T follicular helper cell (primary cell): Measurements from ENCODE around the gene TCAP.

ENCODE experiments used
- DNase-seq: peaks from one replicate; pipeline ENCODE4 v3.0.0-alpha.2; 2020; ENCODE audit warnings: low read depth

Gene TCAP

DNA sequence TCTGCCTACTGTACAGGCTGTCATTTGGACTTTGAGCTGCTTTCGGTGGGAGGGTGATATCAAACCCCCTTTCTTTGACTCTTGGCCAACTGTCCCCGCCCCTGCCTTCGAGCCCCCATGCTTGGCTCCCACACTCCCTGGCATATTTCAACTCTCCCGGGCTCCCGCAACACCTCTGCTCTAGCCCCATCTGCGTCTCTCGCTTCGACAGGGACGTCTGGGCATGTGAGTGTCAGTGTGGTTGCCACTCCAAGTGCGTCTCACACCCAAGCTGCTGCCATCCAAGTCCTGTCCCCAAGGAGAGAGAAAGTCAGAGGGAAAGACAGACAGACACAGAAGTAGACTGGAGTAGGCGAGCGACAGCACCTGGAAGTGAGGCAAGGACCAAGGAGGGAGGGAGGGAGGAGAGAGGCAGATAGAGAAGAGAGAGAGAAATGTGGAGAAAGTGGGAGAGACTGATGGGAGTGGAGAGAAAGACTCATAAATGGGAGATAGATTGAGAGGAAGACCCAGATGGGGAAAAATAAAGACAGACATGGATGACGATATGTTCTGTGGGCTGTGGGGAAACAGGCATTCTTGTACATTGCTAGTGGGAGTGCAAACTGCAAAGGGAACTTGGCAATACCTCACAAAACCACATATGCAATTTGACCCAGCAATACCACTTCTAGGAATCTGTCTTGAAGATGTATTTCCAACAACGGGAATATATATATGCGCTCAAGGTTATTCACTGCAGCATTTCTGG, 16.4 kb upstream of the TCAP start:
- DNase-seq = no peak

DNA sequence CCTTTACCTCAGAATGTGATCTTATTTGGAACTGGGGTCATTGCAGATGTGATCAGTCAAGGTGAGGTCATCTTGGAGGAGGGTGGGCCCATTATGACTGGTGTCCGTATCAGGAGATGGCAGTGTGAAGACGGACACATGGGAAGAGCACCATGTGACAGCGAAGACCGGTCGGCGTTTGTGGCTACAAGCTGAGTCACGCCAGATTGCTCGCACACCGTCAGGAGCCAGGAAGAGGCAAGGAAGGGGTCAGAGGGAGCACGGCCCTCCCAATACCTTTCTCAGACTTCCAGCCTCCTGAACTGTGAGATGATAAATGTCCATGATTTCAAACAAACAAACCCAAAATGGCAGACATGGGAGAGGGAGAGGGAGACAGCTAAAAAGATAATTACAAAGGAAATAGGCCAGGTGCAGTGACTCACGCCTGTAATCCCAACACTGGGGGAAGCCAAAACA, 15.0 kb upstream of the TCAP start:
- DNase-seq = no peak

DNA sequence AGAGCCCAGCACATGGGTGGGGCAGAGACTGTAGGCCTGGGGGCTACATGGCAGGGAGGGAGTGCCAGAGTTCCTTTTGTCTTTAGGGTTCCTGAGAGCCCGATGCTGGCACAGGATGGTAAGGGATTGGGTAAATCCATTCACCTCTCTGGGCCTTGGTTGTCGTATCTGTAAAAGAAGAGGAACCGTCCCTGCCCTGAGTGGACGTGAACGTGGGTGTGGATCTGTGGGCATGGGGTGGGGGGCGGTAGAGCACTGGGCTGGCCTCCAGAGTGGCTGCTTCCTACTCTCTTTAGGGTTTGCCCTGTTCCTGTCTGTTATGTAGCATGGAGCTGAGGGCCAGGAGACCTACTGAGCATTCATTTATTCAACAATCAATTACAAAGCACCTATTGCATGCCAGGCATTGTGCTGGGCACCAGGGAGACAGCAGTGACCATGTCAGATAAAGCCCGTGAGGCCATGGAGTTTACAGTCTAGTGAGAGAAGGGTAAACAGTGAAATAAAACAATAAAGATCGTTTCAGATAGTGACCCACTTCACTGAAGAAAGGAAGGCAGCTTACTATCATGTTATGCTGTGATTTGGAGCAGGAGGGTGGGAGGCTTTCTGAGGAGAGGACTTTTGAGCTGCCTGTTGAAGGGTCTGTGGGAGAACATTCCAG, 13.1 kb upstream of the TCAP start:
- no peak for DNase-seq

DNA sequence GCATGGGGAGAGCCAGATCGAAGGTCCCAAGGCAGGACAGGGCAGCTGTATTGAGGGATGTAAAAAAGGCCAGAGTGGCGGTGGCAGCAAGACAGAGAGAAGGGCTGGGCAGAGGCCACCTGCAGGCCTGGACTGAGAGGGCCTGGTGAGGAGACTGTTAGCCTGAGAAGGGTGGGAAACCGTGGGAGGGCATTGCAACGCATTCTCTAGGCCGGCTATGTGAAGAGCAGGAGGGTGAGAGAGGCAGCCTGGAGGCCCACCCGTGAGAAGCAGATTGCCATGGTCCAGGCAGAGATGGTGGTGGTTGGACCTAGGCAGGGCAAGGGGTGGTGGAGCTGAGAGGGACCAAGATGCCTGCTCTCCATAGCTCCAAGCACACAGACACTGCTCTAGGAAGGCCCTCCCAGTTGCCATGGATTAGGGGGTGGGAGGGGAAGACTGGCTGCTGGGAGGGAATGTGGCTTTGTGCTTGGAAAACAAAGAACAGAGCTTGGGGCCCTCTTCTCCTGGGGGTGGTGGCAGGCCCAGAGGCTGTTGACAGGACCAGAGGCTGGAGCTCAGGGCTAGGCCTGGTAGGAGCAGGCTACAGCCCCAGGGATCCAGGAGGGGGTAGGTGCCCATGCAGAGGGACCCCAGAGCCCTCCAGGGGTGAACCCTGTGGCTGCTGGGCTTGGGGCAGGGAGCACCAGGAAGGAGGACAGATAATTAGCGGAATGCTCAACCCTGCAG, 12.4 kb upstream of the TCAP start:
- DNase-seq = no peak

DNA sequence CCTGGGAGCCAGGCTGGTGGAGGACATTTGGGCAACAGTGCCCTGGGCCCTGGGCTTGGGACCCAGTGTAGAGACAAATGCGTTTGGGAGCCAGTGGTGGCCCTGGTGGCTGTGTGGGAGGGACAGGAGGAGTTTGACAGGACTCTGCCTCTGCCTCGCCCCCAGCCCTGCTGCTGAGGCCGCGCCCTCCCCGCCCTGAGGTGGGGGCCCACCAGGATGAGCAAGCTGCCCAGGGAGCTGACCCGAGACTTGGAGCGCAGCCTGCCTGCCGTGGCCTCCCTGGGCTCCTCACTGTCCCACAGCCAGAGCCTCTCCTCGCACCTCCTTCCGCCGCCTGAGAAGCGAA, 11.9 kb upstream of the TCAP start:
- no peak for DNase-seq

DNA sequence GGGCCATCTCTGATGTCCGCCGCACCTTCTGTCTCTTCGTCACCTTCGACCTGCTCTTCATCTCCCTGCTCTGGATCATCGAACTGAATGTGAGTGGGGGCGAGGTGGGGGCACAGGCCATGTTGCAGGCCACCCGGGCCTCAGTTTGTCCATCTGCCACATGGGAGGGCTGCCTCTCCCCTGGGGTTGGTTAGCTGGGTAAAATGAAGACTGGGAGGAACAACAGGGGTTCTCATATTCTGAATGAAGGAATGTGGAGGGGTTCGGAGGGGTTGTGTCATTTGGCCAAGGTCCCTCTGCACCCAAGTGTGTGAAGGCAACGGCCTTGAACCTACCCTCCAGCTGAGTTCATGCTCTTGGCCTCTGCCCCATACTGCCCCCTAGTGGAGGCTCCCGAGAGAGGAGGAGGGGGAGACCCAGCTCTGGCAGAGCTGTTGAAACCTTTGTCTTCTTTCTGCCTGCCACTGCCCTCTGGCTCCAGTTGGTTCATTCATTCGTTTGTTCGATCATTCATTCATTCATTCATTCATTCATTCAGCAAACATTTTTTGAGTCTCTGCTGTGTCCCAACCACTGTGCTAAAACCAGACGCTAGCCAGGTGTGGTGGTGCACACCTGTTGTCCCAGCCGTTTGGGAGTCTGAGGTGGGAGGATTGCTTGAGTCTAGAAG, 11.4 kb upstream of the TCAP start:
- peak; percentile 74 for DNase-seq

DNA sequence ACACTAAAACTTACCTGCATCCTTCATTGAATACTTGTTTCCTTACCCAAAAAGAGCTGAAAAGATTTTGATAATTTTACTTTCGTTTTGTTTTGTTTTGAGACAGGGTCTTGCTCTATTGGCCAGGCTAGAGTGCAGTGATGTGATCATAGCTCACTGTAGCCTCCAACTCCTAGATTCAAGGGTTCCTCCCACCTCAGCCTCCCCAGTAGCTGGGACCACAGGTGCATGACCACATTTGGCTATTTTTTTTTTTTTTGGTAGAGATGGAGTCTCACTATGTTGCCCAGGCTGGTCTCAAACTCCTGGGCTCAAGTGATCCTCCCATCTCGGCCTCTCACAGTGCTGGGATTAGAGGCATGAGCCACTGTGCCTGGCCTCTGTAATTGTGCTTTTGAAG, 10.0 kb upstream of the TCAP start:
- DNase-seq = no peak

DNA sequence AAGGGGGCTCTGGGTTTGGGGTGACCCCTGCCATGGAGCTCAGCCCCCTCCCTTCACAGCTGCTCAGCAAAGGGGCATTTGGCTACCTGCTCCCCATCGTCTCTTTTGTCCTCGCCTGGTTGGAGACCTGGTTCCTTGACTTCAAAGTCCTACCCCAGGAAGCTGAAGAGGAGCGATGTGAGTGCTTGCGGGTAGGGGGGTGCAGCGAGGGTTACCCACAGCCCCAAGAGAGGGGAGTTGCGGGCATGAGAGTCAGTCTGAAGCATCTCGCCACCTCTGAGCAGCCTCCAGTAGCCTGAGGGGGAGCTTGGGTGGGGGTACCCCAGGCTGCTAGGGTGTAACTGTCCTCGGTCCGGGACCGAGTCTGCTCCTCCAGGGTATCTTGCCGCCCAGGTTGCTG, 6.8 kb upstream of the TCAP start:
- no peak for DNase-seq

DNA sequence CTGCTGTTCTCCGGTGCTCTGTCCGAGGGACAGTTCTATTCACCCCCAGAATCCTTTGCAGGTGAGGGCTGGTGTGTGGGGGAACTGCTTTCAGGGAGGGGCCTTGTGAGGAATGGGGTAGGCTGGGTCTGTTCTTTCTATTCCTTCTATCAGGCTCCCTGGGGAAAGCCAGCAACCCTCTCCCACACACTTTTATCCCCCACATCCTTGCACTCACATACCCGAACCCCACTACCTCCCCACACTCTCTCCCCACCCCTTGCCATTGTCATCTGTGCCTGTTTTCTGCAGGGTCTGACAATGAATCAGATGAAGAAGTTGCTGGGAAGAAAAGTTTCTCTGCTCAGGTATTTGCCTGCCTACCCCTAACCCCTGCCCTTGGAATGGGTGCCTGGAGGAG, 6.4 kb upstream of the TCAP start:
- no peak for DNase-seq

DNA sequence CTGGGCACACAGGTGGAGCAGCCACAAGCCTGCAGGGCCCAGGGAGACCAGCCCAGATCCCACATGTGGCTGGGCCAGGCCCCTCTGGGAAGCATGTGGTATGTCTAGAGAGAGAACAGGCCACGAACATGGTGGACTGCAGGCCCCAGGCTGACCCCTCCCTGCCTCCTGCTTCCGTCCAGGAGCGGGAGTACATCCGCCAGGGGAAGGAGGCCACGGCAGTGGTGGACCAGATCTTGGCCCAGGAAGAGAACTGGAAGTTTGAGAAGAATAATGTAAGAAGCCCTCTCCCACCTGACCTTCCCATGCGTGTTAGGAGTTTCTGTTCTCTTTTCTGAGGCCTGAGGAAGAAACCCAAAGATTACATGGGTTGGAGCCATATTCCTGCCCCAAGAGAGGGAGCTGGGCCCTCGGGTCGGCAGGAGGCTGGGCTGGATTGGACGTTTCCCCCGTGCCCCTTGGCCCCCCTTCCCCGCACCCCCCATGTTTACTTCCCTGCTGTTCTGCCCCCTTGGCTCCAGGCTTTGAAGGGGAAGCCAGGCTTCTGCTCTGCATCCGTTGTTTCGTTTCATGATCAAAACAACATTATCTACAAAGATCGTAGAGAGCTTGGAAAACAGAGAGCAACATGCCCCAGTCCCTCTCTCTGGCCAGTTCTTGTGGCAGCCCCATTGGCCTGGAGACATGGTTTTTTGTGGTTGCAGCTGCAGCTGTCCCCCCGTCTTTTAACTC, 5.7 kb upstream of the TCAP start:
- DNase-seq = no peak

DNA sequence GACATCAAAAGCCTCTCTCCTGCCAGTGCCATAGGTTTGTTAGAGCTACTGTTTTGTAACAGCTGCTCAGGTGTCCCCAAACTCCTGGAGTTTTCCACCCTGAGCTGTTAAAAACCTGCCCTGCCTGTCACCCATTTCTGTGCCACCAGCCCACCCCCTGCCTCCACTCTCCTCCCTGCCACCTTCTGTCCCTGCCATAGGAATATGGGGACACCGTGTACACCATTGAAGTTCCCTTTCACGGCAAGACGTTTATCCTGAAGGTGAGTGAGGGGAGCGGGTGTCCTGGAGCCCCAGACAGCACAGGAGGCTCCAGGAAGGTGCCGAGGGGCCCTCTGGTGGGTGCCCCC, 5.2 kb upstream of the TCAP start:
- no peak for DNase-seq

DNA sequence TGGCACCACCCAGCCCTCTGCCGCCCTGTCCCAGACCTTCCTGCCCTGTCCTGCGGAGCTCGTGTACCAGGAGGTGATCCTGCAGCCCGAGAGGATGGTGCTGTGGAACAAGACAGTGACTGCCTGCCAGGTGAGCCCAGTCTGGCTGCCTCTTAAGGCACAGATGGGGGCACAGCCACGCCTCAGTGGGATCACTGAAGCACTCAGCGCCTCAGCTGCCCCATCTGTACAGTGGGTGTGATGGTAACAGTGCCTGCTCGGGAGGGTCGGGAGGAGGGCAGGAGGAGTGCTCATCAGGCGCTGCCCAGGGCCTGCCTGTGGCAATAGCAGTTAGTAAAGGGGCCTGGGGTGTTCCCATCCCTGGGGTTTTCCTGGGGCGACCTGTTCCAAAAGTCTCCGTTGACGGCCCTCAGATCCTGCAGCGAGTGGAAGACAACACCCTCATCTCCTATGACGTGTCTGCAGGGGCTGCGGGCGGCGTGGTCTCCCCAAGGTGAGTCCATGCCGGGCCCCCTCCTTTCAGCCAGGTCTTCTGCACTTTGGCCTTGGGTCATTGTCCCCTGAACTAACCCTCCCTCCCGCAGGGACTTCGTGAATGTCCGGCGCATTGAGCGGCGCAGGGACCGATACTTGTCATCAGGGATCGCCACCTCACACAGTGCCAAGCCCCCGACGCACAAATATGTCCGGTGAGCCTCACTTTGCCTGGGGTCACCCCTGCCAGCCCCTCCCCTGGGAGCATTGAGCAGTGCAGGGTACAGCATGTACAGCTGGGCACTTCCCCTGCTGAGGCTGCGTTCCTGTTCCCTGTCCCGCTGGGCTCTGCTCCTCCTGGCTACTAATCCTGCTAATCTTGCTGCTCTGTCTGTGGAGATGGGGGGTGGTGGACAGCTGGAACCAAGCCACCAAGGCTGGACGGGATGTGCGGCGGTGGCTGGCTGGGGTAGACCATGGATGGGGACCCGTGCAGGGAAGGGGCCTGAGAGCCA, 4.5 kb upstream of the TCAP start:
- no peak for DNase-seq

DNA sequence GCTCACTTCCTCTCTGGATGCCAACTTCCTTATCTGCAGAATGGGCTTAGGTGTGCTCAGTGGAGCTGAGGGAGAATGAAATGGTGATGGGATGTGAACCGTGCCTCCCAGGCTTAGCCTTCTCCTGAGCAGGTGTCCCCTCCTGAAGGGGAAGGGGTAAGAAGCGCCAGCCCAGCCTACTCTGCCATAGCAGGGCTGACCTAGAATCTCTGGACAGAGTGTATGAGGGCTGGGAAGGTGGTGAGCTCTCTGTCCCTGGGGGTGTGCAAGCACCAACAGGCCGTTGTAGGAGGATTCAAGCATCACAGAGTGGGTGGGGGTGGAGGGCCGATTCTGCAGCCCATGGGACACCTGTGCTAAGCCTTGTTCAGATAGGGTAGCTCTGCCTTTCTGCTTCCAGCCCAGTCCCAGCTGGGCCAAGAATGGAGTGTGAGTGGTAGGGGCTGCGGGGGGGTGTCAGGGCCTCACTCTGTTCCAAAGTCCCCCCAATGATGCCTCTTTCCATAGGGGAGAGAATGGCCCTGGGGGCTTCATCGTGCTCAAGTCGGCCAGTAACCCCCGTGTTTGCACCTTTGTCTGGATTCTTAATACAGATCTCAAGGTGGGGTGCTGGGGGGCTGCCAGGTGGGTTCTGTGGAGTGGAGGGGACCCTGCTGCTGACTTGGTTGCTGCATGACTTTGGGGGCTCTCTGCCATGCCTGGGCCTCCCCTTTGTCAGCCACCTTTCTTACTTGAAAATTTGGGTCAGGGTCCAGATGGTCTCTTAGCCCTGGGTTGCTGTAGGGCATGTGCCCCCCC, 3.2 kb upstream of the TCAP start:
- no peak for DNase-seq

DNA sequence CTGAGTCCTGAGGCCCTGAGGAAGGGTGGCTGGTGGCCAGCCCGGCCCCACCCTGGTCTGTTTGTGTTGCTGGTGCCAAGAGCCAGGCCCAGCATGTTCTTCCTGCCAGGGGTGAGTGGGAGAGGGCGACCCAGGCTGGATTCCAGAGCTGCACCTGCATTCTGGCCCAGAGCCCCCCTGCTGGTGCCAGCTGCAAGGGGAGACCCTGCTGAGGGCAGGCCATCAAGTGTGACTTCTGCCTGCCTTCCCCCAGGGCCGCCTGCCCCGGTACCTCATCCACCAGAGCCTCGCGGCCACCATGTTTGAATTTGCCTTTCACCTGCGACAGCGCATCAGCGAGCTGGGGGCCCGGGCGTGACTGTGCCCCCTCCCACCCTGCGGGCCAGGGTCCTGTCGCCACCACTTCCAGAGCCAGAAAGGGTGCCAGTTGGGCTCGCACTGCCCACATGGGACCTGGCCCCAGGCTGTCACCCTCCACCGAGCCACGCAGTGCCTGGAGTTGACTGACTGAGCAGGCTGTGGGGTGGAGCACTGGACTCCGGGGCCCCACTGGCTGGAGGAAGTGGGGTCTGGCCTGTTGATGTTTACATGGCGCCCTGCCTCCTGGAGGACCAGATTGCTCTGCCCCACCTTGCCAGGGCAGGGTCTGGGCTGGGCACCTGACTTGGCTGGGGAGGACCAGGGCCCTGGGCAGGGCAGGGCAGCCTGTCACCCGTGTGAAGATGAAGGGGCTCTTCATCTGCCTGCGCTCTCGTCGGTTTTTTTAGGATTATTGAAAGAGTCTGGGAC, 2.4 kb upstream of the TCAP start:
- DNase-seq = no peak

DNA sequence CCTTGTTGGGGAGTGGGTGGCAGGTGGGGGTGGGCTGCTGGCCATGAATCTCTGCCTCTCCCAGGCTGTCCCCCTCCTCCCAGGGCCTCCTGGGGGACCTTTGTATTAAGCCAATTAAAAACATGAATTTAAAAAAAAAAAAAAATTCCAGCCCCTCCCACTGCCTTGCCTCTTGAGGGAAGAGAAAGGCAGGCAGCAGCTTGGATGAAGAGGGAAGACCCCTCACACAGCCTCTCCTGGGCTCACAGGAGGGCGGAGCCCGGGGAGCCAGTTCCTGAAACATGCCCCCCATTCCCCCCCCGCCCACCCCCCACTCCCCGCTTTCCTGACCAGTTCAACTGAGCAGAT, 1.8 kb upstream of the TCAP start:
- no peak for DNase-seq

DNA sequence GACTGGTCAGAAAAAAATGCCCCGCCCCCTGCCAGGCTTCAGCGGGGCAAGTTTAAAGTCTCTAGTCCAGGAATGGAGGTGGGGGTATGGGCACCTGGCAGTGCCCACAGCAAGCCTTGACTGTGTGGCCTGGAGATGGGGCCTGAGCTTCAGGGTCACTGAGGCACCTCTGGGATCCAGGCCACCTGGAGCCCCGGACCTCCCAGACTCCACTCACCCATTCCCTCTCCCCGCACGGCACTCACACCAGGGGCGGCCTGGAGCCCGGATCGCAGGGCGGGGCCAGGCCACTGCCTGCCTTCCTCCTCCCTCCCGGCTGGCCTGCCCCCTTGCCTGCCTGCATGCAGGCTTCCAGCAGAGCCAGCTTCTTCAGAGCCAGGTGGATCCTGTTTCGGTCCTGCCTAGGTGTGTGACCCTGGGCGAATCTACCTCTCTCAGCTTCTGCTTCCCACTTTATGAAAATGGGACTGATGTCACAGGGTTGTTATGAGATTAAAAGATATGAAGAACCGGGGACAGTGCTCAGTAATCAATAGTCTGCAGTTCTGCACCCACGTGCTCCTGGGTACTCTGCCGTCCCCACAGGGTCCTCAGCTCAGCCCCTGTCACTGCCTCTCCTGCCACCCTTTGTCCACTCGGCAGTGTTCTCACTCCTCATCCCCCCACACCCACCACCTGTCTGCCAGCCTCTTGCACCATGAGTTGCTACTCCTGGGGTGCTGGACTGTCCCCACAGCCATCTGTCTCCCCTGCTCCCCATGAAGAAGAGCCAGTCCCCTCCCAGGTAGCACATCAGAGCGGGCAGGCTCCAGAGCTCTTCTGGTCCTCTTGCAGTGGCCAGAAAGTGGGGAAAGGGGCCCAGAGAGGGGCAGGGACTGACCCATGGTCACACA, 1.2 kb upstream of the TCAP start:
- no peak for DNase-seq

DNA sequence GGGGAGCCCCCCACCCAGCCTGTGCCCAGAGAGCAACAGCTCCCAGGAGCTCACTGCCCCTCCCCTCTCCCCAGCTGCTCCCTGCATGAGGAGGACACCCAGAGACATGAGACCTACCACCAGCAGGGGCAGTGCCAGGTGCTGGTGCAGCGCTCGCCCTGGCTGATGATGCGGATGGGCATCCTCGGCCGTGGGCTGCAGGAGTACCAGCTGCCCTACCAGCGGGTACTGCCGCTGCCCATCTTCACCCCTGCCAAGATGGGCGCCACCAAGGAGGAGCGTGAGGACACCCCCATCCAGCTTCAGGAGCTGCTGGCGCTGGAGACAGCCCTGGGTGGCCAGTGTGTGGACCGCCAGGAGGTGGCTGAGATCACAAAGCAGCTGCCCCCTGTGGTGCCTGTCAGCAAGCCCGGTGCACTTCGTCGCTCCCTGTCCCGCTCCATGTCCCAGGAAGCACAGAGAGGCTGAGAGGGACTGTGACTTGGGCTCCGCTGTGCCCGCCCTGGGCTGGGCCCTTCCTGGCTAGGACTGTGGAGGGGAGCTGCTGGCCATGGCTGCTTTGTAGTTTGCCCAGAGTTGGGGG, 584 bp downstream of the TCAP start:
- DNase-seq = no peak

DNA sequence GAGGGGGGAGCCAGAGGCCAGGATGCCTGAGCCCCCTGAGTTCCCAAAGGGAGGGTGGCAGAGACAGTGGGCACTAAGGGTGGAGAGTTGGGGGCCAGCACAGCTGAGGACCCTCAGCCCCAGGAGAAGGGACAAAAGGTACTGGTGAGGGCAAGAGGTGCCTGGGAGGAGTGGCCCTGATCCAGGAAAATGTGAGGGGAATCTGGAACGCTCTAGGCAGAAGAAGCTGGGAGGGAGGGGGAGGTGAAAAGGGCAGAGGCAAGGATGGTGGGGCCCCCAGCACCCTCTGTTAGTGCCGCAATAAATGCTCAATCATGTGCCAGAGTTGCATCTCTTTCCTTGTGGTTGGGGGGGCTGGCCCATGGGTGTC, 1.1 kb downstream of the TCAP start:
- DNase-seq = no peak
